Smooth muscle cell (in vitro differentiated cells): ENCODE measurements around the gene PRKN. TPM values are rescaled to one million over a fixed set of nuclear protein-coding genes. Genes with fewer than 3 reads are reported as not detected.

Source experiments
- DNase-seq: peaks from one replicate; lab custom pipeline; 2025; ENCODE audit not compliant: unreplicated experiment; lab: John Stamatoyannopoulos, UW
- H2AFZ ChIP-seq: fragments of 200-600 bp; sonication (generic); 2 replicates; pipeline ENCODE4 v1.6.0; 2016; ENCODE audit warnings: antibody characterized with exemption, low read depth, mild to moderate bottlenecking
- H3F3A ChIP-seq: fragments of 200-600 bp; sonication (generic); 2 replicates; pipeline ENCODE4 v1.6.0; 2017; ENCODE audit warnings: antibody characterized with exemption, low read depth
- H3K27ac ChIP-seq: fragments of 200-600 bp; sonication (generic); 2 replicates; pipeline ENCODE4 v1.5.1; 2016; ENCODE audit warnings: low read depth, mild to moderate bottlenecking
- H3K27me3 ChIP-seq: fragments of 200-600 bp; sonication (generic); 2 replicates; pipeline ENCODE4 v1.6.1; 2016; ENCODE audit warnings: low read depth, mild to moderate bottlenecking
- H3K36me3 ChIP-seq: fragments of 200-600 bp; sonication (generic); 2 replicates; pipeline ENCODE4 v1.5.1; 2016; ENCODE audit warnings: low read depth
- H3K4me1 ChIP-seq: fragments of 200-600 bp; sonication (generic); 2 replicates; pipeline ENCODE4 v1.5.1; 2016; ENCODE audit warnings: low read depth
- H3K4me2 ChIP-seq: fragments of 200-600 bp; sonication (generic); 2 replicates; pipeline ENCODE4 v1.6.0; 2016; ENCODE audit warnings: mild to moderate bottlenecking
- H3K4me3 ChIP-seq: fragments of 200-600 bp; sonication (generic); 2 replicates; pipeline ENCODE4 v1.5.1; 2016; ENCODE audit warnings: mild to moderate bottlenecking
- H3K79me2 ChIP-seq: fragments of 200-600 bp; sonication (generic); 2 replicates; pipeline ENCODE4 v1.6.0; 2016; ENCODE audit warnings: low read depth, mild to moderate bottlenecking
- H3K9ac ChIP-seq: fragments of 200-600 bp; sonication (generic); 2 replicates; pipeline ENCODE4 v1.6.0; 2016; ENCODE audit warnings: low read depth
- H3K9me3 ChIP-seq: fragments of 200-600 bp; sonication (generic); replicated peaks from 2 replicates; pipeline ENCODE4 v1.5.1; 2016; ENCODE audit warnings: low read depth
- H4K20me1 ChIP-seq: fragments of 200-600 bp; sonication (generic); 2 replicates; pipeline ENCODE4 v1.6.0; 2016; ENCODE audit warnings: low read depth
- WGBS: methylation state at CpG from one replicate; pipeline ENCODE4 v1.1.7; 2016; ENCODE audit warnings: low lambda C conversion rate; 5-methylcytosine and 5-hydroxymethylcytosine counted together
- polyA plus RNA-seq: library from polyadenylated mRNA; unstranded; fragments of >200 nt; fragmentation: Nextera tagmentation; extraction: Ambion mirVana; gene quantifications from 2 replicates; pipeline ENCODE4 v1.2.1, GENCODE V29; 2016
- total RNA-seq: library from RNA; depleted of rRNA; stranded (reverse); fragments of >200 nt; gene quantifications from 2 replicates; pipeline ENCODE4 v1.2.3, GENCODE V29; 2014
- TF ChIP-seq, protein P1 (sequence below): fragments of 200-600 bp; sonication (generic); IDR thresholded peaks from 2 replicates; pipeline ENCODE4 v1.5.1; 2017; ENCODE audit warnings: borderline replicate concordance, mild to moderate bottlenecking, antibody characterized with exemption; ENCODE audit not compliant: insufficient read depth, poor library complexity, severe bottlenecking

Gene PRKN
- total and polyA plus RNA-seq, 2 experiments from 2014 or later: 0.81 to 5.1 TPM

DNA sequence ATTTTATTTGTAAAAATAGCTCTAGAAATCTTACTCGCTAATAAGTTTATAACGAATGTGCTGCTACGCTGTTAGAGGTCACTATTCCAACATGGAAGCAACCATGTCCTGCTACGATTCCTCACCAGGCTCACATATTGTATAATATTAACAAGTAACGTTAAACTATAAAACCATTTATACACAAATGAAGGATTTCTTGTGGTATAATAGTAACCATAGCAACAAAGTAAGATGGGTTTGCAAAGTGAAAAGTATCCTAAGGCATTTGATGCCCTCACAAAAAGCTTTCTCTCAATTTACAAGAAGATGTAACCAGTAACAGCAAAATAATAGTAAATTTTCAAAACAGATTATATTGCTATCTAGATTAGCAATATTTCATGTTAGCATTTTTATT lies 117.2 kb downstream of the PRKN start:
- DNase-seq: no peak
- Histone ChIP-seq H3K9me3 (no peaks in the 10 kb centered on the region), H3K4me2 (no peak overlapping the region), H3K27ac (no peak overlapping the region), H2AFZ (no peak overlapping the region), H4K20me1 (no peaks in the 10 kb centered on the region), H3K79me2 (no peaks in the 10 kb centered on the region), H3K27me3 (no peaks in the 10 kb centered on the region), H3K4me3 (no peak overlapping the region), H3K9ac (no peak overlapping the region), H3F3A (no peaks in the 10 kb centered on the region), H3K4me1 (no peaks in the 10 kb centered on the region), H3K36me3 (no peaks in the 10 kb centered on the region)
- whole genome bisulfite sequencing: 95% methylated on average over 5 of the region's 5 CpGs
- TF ChIP-seq, protein P1, sequence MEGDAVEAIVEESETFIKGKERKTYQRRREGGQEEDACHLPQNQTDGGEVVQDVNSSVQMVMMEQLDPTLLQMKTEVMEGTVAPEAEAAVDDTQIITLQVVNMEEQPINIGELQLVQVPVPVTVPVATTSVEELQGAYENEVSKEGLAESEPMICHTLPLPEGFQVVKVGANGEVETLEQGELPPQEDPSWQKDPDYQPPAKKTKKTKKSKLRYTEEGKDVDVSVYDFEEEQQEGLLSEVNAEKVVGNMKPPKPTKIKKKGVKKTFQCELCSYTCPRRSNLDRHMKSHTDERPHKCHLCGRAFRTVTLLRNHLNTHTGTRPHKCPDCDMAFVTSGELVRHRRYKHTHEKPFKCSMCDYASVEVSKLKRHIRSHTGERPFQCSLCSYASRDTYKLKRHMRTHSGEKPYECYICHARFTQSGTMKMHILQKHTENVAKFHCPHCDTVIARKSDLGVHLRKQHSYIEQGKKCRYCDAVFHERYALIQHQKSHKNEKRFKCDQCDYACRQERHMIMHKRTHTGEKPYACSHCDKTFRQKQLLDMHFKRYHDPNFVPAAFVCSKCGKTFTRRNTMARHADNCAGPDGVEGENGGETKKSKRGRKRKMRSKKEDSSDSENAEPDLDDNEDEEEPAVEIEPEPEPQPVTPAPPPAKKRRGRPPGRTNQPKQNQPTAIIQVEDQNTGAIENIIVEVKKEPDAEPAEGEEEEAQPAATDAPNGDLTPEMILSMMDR: no peak

DNA sequence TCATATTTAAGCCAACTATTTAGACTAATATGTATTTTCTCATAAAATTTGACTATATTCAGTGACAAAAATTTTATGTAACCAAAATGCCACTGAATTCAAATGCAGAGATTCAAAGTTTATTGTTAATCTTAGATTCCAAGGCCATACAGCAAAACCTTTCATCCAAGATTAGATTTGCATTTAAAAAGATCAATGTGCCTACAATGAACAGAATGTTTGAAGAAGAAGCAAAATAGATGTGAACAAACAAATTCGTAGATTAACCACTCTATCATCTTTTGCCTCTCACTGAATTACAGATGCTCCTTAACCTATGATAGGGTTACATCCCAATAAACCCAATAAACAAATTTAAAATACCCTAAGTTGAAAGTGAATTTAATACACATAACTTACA lies 121.7 kb downstream of the PRKN start:
- DNase-seq: no peak
- TF ChIP-seq, protein P1: no peak
- 83% methylated on average over 1 of the region's 1 CpG for WGBS
- Histone ChIP-seq H2AFZ (no peak overlapping the region), H3K27me3 (peaks cover 3% of the 10 kb centered on the region), H3F3A (no peaks in the 10 kb centered on the region), H3K27ac (no peak overlapping the region), H3K4me1 (no peaks in the 10 kb centered on the region), H3K4me3 (no peak overlapping the region), H3K79me2 (no peaks in the 10 kb centered on the region), H3K9ac (no peak overlapping the region), H3K9me3 (no peaks in the 10 kb centered on the region), H3K36me3 (no peaks in the 10 kb centered on the region), H3K4me2 (no peak overlapping the region), H4K20me1 (no peaks in the 10 kb centered on the region)

DNA sequence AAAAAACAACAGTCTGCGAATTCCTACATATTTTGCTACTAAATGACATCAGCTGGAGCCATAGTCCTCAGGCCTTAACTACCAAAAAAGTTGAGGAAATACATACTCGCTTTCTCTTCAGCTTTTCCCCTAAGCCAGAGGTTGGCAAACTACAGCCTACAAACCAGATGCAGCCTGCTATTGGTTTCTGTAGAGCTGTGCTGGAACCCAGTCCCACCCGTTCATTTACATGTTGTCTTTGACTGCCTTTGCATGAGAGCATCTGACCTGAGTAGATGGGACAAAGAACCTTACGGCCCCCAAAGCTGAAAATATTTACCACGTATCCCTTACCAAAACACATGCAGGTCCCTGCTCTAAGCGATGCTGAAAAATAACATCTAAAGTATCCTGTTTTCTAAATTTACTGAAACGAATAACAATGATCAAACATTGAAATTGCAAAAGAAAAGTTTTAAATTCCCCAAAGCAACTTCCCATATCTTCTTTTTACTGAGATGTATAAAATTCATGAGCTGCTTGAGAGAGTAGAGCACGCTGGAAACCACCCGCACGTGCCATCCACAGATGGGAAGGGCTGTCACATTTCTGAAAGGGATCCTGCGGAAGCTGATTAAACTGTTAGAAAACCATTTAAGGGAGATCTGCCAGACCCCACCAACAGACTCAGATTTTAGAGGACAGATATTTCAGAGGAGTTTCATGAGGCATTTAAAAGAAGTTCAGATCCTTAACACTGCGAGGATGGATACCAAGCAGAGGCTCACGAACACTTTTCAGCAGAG lies 124.1 kb downstream of the PRKN start:
- H3K27me3 ChIP-seq: peaks cover 3% of the 10 kb centered on the region
- 82% methylated on average over 13 of the region's 13 CpGs for WGBS
- H4K20me1 ChIP-seq: no peaks in the 10 kb centered on the region
- DNase-seq: no peak
- H3K79me2 ChIP-seq: no peaks in the 10 kb centered on the region
- TF ChIP-seq, protein P1: no peak
- no peaks in the 10 kb centered on the region for H3F3A ChIP-seq
- no peak overlapping the region for H3K4me3 ChIP-seq
- H3K27ac ChIP-seq: no peak overlapping the region
- H3K4me1 ChIP-seq: no peaks in the 10 kb centered on the region
- no peaks in the 10 kb centered on the region for H3K36me3 ChIP-seq
- no peaks in the 10 kb centered on the region for H3K9me3 ChIP-seq
- no peak overlapping the region for H2AFZ ChIP-seq
- no peak overlapping the region for H3K4me2 ChIP-seq
- H3K9ac ChIP-seq: no peak overlapping the region

DNA sequence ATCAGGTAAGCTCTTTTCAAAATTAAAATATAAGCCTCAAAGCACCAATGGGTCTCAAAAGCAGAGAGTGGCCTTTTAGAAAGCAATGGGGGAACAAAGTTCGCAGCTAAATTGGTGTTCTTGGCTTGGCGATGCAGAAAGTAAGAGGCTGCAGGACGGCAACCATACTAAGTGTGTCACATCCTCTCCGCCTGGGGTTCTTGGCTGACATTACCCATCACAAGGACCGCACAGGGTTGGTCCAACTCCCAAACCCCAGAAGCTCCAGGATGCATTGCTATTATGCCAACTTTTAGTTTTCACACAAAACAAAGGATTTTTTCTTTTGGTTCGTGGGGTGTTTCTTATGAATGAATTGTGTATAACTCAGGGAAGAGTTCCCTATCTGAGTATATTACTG lies 124.8 kb downstream of the PRKN start:
- Histone ChIP-seq H3K36me3 (no peaks in the 10 kb centered on the region), H3K4me2 (no peak overlapping the region), H3K4me1 (no peaks in the 10 kb centered on the region), H3K4me3 (no peak overlapping the region), H2AFZ (no peak overlapping the region), H3K27me3 (peaks cover 3% of the 10 kb centered on the region), H3K9me3 (no peaks in the 10 kb centered on the region), H4K20me1 (no peaks in the 10 kb centered on the region), H3K79me2 (no peaks in the 10 kb centered on the region), H3F3A (no peaks in the 10 kb centered on the region), H3K27ac (no peak overlapping the region), H3K9ac (no peak overlapping the region)
- WGBS: 92% methylated on average over 6 of the region's 6 CpGs
- TF ChIP-seq, protein P1: no peak
- DNase-seq: no peak
